Stimulated activated CD4-positive, alpha-beta T cell treated with anti-CD3 and anti-CD28 coated beads, Interleukin-2, amount 100 ng/mL, for 48 hours (primary cell): ENCODE results near the gene PSMA6.
A peak's percentile ranks its signal among the peaks of the same experiment; 100 is the strongest.
"Not testable (repeated sequence)": the region's sequence is repeated elsewhere in the genome, so short reads cannot be mapped to it uniquely, and the experiment has no call there.

Experiments used
- DNase-seq, 2 donors: peaks; one replicate each; pipeline ENCODE4 v3.0.0-alpha.2; 2020

The PSMA6 gene

DNA sequence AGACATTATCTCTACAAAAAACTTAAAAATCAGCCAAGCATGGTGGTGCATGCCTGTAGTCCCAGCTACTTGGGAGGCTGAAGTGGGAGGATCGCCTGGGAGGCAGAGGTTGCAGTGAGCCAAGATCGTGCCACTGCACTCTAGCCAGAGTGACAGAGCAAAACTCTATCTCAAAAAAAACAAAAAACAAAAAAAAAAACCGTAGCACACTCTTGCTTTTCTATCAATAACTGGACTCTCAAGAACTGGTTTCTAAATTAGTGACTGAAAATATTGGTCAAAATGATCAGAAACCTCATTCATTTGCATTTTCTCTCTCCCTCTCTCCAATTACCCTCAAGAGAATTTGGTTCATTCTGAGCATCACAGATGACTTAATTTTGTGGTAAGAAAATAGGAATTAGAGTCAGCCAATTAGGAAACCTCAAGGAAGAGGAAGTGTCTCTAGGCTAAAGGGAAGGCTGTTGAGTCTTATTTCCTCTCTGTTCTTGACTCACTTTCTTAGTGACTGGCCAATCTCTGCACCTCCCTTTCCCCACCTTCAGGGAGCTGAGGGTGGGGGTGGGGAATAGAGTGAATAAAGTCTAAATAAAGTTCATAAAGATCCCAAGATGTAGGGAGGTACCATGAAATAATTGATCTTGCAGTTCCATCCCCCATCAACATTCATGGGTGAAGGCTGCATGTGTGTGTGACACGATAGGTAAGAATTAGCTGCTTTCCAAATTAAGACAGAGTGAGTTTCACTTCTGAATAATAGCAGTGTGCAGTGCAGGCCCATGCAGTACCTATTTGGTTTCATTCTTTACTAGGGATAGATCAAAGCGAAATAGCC, 6.8 kb upstream of the PSMA6 start:
- DNase-seq = no peak

DNA sequence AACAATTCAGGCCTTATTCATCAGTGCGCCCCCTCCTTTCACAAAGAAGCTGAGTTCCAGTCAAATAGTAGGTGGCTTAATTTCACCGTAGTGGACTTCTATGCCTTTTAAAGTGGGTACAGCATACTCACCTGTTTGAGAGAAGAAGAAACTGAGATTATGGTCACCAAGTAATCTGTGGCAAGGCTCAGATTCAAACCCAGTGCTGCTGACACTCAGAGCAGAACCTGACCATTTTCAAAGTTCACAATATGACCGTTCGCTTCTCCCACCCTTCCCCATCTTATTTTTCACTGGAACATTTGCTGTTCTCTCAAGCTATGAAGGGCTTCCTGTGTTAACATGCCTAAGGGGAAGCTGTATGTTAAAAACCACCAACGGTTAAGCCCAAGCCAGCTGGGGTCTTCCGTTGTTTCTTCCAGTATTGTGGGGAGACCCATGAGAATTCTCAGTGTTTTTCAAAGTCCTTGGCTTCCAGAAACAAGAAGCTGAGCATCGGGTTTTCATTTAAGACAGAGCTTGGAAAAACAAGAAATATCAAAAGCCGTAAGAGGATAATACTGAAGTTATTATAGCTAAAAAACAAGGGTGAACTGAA, 6.1 kb upstream of the PSMA6 start:
- no peak for DNase-seq

DNA sequence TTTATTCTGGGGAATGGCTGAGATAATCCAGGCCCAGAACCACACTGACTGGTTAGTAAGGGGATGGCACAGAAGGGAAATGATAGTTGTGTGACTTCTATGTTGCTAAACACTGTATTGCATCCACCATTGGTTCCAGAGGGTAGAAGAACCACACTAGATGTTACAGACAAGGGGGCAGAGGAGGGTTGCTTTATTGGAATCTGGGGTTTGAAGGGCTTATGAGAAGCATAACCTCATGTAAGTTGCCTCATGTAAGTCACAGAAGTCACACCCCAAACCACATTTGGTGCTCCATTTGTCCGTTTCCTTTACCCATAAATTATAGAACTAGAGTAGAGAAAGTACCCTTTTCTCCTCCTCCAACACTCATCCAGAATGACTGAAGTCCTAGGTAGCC, 5.5 kb upstream of the PSMA6 start:
- DNase-seq = no peak

DNA sequence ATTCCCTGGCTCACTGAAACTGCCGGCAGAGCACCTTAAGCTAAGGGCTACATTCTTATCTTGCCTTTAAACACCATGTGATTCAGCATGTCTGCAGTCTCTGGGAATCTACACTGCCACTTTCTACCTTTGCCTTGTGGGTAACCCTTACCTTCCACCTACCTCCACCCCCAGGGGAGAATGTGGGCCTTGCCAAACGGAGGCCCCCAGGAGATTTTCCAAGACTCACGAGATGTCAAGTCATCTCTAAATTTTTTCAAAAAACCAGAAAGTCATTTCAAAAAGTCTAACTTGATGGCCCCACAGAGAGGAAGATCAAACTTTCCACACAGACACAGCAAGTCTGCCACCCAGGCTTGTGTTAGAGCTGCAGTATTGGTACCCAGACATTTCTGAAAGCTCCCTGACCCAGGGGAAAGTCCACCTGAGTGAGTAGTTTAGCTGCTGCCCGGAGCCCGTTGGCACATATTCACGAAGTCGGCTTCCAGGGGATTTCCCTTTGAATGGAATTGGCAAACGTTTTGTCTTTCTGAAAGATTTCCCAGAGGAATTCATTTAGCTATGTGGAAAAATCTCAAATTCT, 4.7 kb upstream of the PSMA6 start:
- DNase-seq = peak; percentile 42 to 56

DNA sequence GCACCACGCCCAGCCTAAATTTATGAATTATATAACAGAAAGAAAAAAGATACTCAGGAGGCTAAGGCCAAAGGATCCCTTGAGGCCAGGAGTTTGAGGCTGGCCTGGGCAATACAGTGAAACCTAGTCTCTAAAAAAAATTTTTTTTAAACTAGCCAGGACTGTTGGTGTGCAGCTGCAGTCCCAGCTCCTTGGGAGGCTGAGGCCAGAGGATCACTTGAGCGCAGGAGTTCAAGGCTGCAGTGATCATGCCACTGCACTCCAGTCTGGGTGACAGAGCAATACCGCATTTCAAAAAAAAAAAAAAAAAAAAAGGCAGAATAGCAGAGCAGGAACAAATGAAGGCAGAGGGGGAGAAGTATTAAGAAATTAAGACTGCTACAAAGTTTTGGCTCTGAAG, 2.6 kb upstream of the PSMA6 start:
- DNase-seq = no peak

DNA sequence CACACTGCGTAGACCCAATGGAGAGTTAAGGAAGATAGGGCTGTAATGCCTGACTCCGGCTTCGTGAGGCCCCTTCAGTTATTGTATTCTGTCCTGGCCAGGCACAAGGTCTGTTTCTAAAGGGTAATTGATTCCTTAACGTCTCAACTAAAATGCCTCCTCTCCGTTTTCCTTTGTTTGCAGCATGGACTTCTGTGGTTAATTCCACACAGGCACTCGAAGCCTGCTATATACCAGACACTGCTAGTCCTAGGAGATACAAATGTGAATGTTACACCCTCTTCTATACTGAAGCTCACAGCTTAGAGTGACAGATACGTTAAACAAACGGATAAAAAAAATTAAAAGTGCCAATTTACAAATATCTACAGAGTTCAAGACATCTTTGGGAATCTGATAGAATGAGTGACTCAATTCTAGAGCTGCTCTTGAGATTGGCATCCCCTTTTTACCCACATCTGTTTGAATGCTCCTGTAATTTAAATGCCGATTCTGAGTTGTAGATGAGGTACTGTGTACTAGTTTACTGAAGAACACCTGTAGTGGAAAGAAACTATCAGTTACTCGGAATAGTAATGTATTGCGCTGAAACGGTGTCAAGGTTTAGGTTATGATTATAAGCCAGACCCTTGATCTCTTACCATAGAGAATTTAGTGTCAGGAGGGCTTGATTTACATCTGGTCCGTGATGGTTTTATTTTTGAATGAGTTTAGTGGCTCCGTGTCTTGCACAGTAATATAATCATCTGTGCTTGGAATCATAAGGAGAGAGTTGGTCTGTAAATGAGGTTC, 784 bp downstream of the PSMA6 start:
- DNase-seq = no peak

DNA sequence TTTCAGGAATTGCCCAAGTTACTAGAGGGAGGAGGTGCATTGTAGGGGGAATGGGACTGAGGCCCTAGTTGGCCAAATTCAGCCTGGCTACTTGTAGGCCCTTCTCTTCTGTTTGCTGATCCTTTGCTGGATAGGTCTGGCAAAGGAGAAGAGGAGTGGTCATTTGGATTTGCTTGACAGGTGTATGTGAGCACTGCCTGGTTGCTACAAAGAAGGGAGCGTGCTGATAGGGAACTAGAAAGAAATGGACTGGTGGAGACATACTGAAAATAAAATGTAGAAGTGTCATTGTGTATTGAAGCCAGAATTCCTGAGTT, 3.6 kb downstream of the PSMA6 start:
- DNase-seq = no peak

DNA sequence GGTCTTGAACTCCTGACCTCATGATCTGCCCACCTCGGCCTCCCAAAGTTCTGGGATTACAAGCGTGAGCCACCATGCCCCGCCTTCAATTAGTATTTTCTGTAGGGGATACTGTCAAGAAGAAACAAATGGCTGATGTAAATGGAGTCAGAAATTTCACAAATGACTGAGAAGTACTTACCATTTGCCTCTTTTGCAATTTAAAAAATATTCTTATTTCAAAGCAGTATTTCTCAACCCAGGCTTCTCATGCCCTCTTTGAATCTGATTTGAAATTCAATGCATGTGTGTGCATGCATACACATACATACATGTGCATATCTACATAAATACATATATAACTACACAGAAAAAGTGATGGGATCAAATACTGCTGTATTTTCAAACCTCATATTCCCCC, 4.4 kb downstream of the PSMA6 start:
- no peak for DNase-seq

DNA sequence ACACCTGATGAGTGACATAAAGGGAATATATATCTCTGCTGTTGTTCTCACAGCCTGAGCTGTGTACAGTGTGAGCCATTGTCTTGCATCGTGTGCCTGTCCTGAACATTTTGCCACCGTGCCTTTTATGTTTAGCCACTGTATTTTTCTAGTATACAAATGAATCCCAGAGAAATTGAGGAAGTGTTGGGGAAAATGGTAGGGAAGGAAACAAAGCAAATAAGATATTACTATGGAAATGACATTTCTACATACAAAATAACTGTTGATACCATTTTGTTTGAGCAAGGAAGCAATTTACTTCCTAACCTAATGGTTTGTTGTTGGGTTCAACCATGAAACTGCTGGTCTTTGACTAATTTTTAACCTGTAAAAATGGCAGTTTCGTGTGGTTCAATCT, 5.5 kb downstream of the PSMA6 start:
- no peak for DNase-seq

DNA sequence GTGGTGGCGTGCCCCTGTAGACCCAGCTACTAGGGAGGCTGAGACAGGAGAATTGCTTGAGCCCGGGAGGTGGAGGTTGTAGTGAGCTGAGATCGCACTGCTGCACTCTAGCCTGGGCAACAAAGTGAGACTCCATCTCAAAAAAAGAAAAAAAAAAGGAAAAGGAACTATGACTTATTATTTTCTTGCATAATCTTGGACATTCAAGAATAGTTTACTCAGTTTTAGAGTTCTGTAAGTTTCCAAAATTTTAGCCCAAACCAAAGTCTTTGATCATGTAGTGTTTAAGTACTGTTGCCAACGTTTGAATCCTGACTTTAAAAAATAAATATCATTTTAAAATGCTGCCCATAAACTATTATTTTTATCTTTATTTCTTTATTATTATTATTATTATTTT, 6.2 kb downstream of the PSMA6 start:
- no peak for DNase-seq

DNA sequence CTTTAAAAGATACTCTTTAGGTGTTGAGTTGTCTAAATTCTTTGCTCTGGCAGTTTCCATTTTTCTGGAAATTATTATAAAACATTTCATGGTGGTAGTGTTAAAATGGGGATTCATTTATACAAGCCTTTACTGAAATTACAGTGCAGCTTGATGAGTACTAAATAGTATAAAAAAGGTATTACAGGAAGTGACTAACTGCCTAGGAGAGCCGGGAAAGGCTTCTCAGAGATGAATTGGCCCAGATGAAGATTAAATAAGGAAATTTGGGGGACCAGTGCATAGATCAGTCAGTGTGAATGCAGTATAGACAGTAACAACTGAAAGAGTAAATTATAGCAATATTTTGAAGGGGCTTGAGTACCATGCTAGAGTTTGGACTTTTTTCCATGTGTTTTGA, 7.5 kb downstream of the PSMA6 start:
- DNase-seq = no peak

DNA sequence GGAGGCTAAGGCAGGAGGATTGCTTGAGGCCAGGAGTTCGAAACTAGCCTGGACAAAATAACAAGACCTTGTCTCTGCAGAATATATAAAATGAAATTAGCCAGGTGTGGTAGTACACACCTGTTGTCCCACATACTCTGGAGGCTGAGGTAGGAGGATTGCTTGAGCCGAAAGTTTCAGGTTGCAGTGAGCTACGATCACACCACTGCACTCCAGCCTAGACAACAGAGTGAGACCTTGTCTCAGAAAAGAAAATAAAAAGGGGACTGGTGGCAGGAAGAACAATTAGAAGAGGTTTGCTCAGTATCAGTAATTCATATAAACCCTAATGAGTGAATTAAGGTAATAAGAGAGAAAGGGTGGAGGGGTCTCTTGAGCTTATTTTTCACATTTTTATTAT, 8.0 kb downstream of the PSMA6 start:
- DNase-seq = no peak

DNA sequence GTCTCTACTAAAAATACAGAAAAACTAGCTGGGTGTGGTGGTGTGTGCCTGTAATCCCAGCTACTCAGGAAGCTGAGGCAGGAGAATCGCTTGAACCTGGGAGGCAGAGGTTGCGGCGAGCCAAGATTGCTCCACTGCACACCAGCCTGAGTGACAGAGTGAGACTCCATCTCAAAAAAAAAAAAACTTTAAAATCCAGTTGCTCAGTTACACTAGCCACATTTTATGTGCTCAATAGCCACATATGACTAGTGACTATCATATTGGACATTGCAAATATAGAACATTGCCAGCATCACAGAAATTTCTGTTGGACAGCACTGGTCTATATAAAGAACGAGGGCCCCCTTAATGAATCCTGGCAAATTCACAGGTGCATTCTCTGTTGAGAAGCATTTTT, 9.2 kb downstream of the PSMA6 start:
- DNase-seq = not testable (repeated sequence)

DNA sequence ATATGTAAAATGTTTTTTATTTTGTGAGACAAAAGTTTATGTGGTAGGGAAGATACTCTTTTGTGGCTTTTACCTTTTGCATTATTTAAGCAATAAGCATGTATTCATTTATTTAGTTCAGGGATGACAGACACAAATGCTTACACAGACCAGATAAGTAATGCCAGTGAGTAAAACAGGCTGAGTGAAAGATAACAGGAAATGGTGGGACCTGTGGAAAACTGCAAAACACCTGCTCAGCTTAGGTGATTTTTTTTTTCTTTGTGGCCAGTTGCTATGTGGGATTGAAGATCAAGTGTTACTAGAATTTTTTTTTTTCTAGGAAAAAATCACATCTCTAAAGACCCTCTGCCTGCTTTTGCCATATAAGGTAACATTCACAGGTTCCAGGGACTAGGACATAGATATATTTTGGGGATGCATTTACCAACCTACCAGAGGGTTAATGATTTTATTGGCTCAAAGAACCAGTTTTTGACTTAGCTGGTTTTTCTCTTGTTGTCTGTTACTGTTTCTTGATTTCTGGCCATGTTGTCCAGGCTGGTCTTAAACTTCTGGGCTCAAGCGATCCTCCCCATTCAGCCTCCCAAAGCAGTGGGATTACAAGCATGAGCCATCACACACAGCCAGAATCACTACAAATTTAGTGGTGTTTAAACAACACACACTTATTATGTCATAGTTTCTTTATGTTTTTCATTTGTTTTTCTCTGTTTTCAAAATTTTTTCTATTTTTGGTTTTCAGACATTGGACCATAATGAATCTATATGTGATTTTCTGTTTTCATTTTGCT, 9.8 kb downstream of the PSMA6 start:
- no peak for DNase-seq

DNA sequence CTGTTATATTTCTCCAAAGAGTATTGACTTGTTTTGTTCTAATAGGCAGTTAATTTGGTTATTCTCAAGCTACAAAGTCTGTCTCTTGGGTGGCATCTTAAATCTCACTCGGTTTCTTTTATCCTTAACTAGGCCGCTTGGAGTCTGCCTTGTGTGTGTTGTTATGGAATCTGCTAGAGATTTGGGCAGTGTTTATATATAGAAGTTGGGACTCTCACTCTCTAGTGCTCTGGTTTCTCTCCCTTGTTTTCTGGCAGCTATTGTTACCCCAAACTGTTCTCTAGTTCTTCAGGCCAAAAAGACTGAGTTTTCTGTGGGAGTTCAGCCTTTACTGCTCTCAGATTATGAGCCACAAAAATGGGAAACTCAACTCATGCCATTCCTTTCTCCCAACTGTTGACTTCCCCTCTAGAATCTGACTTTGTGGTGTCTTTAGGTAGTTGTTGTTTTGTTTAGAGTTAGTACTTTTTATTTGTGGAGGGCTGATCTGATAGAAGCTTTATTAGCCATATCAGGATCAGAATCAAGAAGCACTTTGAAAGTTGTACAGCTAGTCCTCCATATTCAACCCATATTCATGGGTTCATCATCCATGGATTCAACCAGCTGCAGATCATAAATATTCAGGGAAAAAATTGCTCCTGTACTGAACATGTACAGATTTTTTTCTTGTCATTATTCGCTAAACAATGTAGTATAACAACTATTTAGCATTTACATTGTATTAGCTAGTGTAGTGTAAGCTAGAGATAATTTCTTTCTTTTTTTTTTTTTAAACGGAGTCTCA, 11.2 kb downstream of the PSMA6 start:
- no peak for DNase-seq

DNA sequence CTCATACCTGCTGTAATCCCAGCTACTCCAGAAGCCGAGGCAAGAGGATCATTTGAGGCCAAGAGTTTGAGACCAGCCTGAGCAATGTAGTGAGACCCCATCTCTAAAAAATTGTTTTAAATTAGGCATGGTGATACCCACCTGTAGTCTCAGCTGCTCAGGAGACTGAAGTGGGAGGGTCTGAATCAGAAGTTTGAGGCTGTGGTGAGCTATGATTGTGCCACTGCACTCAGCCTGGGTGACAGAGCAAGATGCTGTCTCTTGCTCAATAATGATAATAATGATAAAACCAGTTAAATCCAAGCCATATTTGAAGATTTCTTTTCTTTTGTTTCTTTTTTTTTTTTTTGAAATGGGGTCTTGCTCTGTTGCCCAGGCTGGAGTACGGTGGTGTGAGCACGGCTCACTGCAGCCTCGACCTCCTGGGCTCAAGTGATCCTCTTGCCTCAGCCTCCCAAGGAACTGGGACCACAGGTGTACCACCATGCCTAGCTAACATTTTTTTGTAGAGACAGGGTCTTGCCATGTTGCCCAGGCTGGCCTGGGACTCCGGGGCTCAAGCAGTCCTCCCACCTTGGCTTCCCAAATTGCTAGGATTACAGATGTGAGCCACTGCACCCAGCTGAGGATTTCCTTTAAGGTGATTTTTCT, 12.8 kb downstream of the PSMA6 start:
- no peak for DNase-seq

DNA sequence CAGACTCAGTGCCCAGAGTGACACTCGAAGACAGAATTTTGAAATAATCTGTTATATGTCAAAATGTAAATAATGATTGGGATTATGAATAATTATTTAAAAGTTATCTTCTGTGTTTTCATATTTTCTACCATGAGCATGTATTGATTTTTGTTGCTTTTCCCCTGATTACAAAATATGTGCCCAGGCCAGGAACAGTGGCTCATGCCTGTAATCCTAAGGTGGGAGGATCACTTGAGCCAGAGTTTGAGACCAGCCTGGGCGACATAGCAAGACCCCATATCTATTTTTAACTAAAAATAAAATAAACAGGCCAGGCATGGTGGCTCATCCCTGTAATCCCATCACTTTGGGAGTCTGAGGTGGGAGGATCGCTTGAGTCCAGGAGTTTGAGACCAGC, 13.5 kb downstream of the PSMA6 start:
- no peak for DNase-seq

DNA sequence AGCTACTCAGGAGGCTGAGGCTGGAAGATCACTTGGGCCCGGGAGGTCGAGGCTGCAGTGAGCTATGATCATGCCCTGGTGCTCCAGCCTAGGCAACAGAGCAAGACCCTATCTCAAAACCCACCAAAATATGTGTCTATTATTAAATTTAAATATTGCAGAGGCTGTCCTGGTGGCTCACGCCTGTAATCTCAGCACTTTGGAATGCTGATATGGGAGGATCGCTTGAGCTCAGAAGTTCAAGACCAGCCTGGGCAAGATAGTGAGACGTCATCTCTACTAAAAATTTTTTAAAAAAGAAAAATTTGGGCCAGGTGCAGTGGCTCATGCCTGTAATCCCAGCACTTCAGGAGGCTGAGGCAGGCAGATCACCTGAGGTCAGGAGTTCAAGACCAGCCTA, 13.9 kb downstream of the PSMA6 start:
- DNase-seq = no peak

DNA sequence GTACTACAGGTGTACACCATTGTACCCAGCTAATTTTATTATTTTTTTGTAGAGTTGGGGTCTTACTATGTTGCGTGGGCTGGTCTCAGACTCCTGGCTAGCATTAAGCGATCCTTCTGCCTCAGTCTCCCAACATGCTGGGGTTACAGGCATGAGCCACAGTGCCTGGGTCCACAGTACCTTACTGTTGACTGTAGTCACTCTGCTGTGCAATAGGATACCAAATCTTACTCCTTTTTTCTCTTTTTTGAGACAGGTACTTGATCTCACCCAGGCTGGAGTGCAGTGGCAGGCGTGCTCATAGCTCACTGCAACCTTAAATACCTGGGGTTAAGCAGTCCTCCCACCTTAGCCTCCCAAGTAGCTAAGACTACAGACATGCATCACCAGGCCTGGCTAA, 25.6 kb downstream of the PSMA6 start:
- DNase-seq = no peak

DNA sequence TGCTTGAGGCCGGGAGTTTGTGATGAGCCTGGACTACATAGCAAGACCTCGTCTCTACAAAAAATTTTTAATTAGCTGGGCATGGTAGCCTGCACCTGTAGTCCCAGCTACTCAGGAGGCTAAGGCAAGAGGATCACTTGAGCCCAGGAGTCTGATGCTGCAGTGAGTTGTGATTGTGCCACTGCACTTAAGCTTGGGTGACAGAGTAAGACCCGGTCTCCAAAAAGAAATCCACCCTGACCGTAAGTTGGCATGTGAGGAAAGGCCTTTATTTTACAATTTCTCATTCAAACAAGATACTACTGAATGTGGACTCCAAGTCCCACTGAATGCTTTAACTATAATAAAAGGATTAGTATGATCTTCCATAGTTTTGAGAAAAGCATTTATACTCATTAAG, 27.3 kb downstream of the PSMA6 start:
- DNase-seq = no peak

DNA sequence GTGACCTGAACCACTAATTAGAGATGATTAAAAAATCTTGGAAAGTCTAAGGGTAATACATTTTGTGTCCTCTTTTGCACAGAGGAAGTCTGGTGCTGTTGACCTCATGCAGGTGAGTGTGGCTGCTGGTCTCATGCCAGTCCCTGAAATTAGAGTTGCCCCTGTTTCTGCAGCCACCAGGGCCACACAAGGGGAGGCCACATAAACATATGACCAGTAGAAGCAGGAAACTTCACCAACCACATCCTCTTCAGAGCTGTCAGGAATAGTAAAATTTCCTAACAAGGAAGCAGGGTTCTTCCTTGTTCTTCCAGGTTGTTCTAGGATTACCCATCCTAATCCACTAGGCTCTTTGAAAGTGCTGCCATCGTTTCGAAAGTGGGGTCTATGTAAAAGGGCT, 28.3 kb downstream of the PSMA6 start:
- no peak for DNase-seq

DNA sequence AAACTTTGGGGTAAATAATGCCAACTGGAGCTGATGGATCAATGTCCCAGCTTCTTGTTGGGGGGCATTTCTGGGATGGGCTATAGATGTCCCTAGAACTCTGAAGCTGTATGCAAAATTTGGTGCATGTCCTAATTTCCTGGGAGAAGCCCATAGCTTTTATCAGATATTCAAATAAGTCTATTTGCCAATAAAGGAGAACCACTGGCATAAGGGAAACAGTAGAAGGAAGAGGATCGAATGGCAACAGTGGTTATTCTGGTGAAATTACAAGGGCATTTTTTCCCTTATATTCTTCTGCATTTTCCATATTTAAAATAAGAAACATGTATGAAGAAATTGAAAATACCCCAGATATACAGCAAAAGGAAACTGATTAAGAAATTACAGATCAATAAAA, 34.2 kb downstream of the PSMA6 start:
- no peak for DNase-seq
